ENCODE results near the gene FUT9.

Gene FUT9

DNA sequence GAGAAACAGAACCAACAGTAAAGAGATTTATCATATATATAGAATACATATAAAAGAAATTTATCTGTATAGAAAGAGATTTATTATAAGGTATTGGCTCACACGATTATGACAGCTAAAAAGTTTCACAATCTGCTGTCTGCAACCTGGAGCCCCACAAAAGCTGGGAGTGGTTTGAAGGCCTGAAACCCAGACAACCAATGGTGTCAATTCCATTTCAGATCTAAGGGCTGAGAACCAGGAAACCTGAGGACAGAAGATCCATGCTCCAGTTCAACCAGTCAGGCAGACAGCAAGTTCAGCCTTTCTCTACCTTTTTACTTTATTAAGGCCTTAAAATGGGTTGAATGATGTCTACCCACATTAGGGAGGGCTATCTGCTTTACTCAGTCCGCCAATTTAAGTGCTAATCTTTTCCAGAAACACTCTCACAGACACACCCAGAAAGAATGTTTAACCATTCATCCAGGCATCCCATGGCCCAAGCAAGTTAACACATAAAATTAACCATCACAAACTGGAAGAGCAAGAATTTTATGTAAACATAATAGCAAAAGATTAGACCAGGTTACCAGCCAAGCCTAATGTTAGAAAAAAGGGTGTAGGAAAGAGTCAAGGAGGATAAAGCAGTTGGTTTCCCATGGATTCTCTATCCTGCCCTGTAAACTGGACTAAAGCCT lies 170.9 kb downstream of the FUT9 start:
- Histone ChIP-seq H4K20me1 (ENCODE audit: insufficient read depth, low read length) (no peaks in the 10 kb centered on the region), H3K27me3 (ENCODE audit: low read depth, low read length) (no peaks in the 10 kb centered on the region), H3K79me2 (ENCODE audit: low read length) (no peaks in the 10 kb centered on the region), H3K4me1 (ENCODE audit: low read length) (no peaks in the 10 kb centered on the region), H3K36me3 (replicated peaks; ENCODE audit: low read depth, low read length) (no peaks in the 10 kb centered on the region), H3K4me2 (ENCODE audit: low read length) (no peak overlapping the region), H3K9me3 (ENCODE audit: insufficient read depth, low read length) (no peaks in the 10 kb centered on the region), H3K4me3 (ENCODE audit: low read length) (no peak overlapping the region), H3K9ac (ENCODE audit: low read length) (no peak overlapping the region), H3K27ac (ENCODE audit: low read length) (no peak overlapping the region), H2AFZ (ENCODE audit: low read depth, low read length) (no peak overlapping the region)
- no peak for TF ChIP-seq EZH2phosphoT487 (IDR thresholded peaks at IDR 0.05; ENCODE audit: low read depth)
- TF ChIP-seq CTCF (IDR thresholded peaks at IDR 0.05; ENCODE audit: low read depth, low read length), result no peak

DNA sequence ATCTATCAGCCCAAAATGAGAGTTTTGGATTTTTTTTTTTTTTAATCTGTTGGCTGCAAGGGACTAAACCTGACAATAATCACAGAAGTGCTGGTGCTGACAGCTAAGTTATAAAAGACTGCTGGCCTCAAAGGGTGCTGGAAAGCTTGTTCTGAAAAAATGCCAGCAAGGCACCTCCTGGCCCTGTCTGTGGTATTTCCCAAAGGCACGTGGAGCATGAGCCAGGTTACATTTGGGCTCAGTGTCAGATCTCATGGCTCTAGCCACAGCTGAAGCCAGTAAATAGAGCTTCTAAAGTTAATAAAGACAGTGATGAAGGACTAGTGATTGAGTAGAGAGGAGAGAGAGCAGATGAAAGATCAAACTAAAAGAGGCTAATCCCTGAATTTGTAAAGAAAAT lies 178.9 kb downstream of the FUT9 start:
- no peak for TF ChIP-seq EZH2phosphoT487 (IDR thresholded peaks at IDR 0.05; ENCODE audit: low read depth)
- TF ChIP-seq CTCF (IDR thresholded peaks at IDR 0.05; ENCODE audit: low read depth, low read length), result no peak
- H3K27ac ChIP-seq (ENCODE audit: low read length), result no peak overlapping the region
- H4K20me1 ChIP-seq (ENCODE audit: insufficient read depth, low read length), result no peaks in the 10 kb centered on the region
- no peaks in the 10 kb centered on the region for H3K27me3 ChIP-seq (ENCODE audit: low read depth, low read length)
- no peak overlapping the region for H2AFZ ChIP-seq (ENCODE audit: low read depth, low read length)
- no peak overlapping the region for H3K4me2 ChIP-seq (ENCODE audit: low read length)
- no peaks in the 10 kb centered on the region for H3K79me2 ChIP-seq (ENCODE audit: low read length)
- no peak overlapping the region for H3K9ac ChIP-seq (ENCODE audit: low read length)
- no peaks in the 10 kb centered on the region for H3K36me3 ChIP-seq (replicated peaks; ENCODE audit: low read depth, low read length)
- H3K9me3 ChIP-seq (ENCODE audit: insufficient read depth, low read length), result no peaks in the 10 kb centered on the region
- no peaks in the 10 kb centered on the region for H3K4me1 ChIP-seq (ENCODE audit: low read length)
- H3K4me3 ChIP-seq (ENCODE audit: low read length), result no peak overlapping the region

DNA sequence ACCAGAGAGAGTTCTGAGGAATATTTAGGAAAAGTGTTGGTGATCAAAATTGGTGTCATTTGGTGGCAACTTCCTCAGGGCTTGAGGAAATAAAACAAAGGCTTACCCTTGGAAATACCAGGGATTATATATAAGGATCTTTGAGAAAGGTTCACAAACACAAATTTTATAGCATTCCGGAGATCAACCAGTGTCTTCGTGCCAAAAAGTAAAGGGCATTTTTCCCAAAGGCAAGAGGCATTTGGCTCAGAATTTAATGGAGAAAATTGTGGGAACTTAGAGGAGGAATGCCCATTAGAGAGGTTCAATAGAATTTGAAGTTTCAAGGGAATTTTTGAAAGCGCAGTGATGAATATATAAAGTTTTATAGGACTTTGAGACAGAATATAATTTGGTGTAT lies 179.5 kb downstream of the FUT9 start:
- no peak overlapping the region for H2AFZ ChIP-seq (ENCODE audit: low read depth, low read length)
- no peaks in the 10 kb centered on the region for H3K9me3 ChIP-seq (ENCODE audit: insufficient read depth, low read length)
- TF ChIP-seq EZH2phosphoT487 (IDR thresholded peaks at IDR 0.05; ENCODE audit: low read depth), result no peak
- no peak for TF ChIP-seq CTCF (IDR thresholded peaks at IDR 0.05; ENCODE audit: low read depth, low read length)
- H3K4me3 ChIP-seq (ENCODE audit: low read length), result no peak overlapping the region
- no peak overlapping the region for H3K27ac ChIP-seq (ENCODE audit: low read length)
- H4K20me1 ChIP-seq (ENCODE audit: insufficient read depth, low read length), result no peaks in the 10 kb centered on the region
- H3K79me2 ChIP-seq (ENCODE audit: low read length), result no peaks in the 10 kb centered on the region
- H3K4me1 ChIP-seq (ENCODE audit: low read length), result no peaks in the 10 kb centered on the region
- H3K27me3 ChIP-seq (ENCODE audit: low read depth, low read length), result no peaks in the 10 kb centered on the region
- H3K36me3 ChIP-seq (replicated peaks; ENCODE audit: low read depth, low read length), result no peaks in the 10 kb centered on the region
- no peak overlapping the region for H3K9ac ChIP-seq (ENCODE audit: low read length)
- H3K4me2 ChIP-seq (ENCODE audit: low read length), result no peak overlapping the region

DNA sequence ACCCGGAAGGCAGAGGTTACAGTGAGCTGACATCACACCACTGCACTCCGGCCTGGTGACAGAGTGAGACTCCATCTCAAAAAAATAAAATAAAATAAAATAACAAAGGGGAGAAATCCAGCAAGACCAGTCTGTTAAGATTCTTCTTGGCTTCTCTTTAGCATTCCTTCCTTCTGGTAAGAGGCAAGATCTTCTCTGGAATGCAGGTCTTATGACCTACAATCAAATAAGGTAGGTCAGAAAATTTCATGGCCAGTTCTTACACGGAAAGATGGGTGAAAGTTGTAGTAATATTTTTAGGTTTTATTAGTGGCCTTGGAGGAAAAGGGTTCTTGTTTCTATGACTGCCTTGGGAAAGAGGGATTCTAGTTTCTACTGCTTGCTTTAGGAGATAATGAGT lies 180.9 kb downstream of the FUT9 start:
- H3K4me2 ChIP-seq (ENCODE audit: low read length), result no peak overlapping the region
- no peaks in the 10 kb centered on the region for H3K79me2 ChIP-seq (ENCODE audit: low read length)
- H4K20me1 ChIP-seq (ENCODE audit: insufficient read depth, low read length), result no peaks in the 10 kb centered on the region
- H3K27me3 ChIP-seq (ENCODE audit: low read depth, low read length), result no peaks in the 10 kb centered on the region
- H3K9me3 ChIP-seq (ENCODE audit: insufficient read depth, low read length), result no peaks in the 10 kb centered on the region
- no peak overlapping the region for H2AFZ ChIP-seq (ENCODE audit: low read depth, low read length)
- no peak overlapping the region for H3K27ac ChIP-seq (ENCODE audit: low read length)
- no peak overlapping the region for H3K4me3 ChIP-seq (ENCODE audit: low read length)
- TF ChIP-seq CTCF (IDR thresholded peaks at IDR 0.05; ENCODE audit: low read depth, low read length) (no peak), EZH2phosphoT487 (IDR thresholded peaks at IDR 0.05; ENCODE audit: low read depth) (no peak)
- no peaks in the 10 kb centered on the region for H3K36me3 ChIP-seq (replicated peaks; ENCODE audit: low read depth, low read length)
- no peak overlapping the region for H3K9ac ChIP-seq (ENCODE audit: low read length)
- no peaks in the 10 kb centered on the region for H3K4me1 ChIP-seq (ENCODE audit: low read length)
